ENCODE results near the gene MAP7. TPM values are rescaled to one million over a fixed set of nuclear protein-coding genes. Genes with fewer than 3 reads are reported as not detected.
"Not testable (repeated sequence)": the region's sequence is repeated elsewhere in the genome, so short reads cannot be mapped to it uniquely, and the experiment has no call there.

The MAP7 gene
- total RNA-seq, 1 donor from 2014 or later, result 12.6 TPM

- no peak for DNase-seq
Observed at GRCh38 chr6:136502786-136503185, 47.4 kb downstream of the MAP7 start.

DNA sequence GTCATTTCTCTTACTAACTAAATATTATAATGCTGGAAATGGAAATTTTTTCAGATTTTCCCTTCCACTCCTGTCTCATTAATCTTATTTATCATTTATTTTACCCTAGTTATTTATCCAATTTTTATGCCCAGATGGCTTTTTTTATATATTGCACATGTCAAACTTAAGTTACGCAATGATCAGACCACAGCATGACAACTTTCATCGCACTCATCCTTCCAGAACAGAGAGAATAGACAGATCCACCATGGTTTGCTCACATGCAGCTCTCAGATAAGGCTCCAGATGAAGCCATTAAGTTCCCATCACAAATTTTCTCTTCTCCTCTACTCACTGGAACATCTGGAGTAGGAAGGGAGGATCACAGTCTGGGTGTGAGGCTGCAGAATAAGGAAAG, 48.7 kb downstream of the MAP7 start:
- no peak for DNase-seq

GRCh38 chr6:136501096-136501495, 49.1 kb downstream of the MAP7 start:
- no peak for DNase-seq

DNA sequence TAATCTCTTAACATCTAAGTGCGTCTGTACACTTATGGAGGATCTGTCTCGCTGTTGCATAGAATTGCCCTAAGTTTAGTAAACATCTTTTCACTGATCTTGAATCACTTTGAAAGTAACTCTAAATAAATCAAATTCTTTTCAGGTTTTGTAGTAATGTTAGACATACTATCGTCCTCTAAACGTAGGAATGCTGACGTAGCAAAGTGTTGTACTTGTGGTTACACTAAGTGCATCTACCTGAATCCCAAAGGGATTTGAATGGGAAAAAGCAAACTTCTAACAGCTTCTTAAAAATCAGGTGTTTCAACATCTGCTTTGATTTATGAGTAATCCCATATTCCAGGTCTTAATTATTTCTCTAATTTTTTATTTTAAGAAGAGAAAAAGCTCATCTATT, 49.8 kb downstream of the MAP7 start:
- DNase-seq, result no peak

GRCh38 chr6:136499370-136499769, 50.9 kb downstream of the MAP7 start:
- no peak for DNase-seq

DNA sequence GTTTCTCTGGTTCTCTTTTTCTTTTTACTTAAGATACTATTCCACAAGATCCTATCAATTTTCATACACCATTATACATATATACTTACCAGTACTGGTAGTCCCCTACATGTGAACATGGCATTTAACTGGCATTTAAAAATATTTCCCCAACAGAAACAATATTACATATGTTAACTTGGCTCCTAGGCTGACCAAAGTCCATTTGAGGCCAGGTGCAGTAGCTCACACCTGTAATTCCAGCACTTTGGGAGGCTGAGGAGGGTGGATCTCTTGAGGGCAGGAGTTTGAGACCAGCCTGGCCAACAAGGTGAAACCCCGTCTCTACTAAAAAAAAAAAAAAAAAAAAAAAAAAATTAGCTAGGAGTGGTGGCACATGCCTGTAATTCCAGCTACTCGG, 53.8 kb downstream of the MAP7 start:
- DNase-seq, result not testable (repeated sequence)

- no peak for DNase-seq
Observed at GRCh38 chr6:136494710-136495109, 55.5 kb downstream of the MAP7 start.

GRCh38 chr6:136494059-136494458, 56.2 kb downstream of the MAP7 start:
- DNase-seq, result no peak

GRCh38 chr6:136492409-136492808, 57.8 kb downstream of the MAP7 start:
- DNase-seq, result no peak

DNA sequence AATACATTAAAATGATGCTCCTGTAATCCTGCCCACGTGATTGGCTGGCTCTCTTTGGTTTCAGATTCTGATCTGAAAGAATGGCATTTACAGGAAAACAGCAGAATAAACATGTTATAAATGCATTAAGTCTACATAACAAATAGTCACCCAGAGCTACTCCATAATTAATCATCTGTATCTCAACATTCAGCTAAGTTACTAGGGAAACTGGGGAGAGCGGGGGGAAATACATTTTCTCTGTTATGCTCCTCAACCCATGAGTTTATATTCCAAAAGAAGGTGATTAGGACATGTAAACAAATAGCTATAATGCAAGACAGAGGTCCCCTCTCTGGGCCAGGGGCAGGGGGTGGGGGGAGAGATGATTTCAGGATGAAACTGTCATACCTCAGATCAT, 58.5 kb downstream of the MAP7 start:
- no peak for DNase-seq

DNA sequence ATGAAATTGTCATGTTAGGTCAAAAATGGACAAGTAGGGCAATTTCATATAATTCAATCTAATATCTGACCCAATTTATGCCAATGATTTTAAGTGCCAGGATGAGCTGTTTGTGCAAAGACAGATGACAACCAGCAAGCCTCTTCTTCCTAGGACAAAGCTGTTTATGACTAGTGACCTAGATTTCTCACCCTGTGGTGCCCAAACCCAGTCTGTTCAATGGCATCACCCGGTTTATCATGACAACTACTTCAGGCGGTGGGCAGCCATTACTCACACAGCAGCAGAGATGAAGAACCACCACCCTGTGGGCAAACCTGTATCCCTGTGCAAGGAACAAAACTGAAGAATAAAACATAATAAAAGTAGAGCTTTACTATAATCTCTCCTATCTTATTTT, 59.0 kb downstream of the MAP7 start:
- no peak for DNase-seq

- DNase-seq, result not testable (repeated sequence)
Observed at GRCh38 chr6:136489689-136490033, 60.6 kb downstream of the MAP7 start.

DNA sequence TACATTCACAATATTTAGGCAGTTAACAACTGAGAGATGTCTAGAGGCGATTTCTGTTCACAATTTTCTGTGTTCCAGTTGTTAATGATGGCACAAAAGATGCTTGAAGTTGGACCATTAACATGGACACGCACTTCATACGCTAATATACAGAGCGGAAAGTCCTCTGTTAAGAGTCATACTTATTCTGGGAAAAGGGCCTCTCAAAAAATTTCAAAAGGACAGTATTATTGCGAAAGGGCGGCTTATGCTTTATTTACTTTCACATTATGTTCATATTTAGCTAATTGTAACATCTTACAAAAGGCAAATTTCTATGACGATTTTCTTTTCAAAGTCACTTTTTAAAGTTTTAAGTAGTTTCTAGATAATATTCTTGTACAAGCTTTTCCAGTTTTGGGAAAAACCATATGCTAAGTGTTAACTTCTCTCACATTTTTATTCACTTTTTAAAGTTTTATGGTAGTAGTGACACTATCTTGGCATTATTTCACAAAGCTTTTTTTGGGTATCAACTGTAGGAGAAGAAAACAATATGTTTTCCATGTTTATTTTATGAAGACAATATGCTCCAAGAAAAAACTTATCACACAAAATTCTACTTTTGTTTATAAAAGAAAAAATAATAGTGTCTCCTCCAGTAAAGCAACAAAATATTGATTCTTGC, 62.3 kb downstream of the MAP7 start:
- DNase-seq, result peak; percentile 70

DNA sequence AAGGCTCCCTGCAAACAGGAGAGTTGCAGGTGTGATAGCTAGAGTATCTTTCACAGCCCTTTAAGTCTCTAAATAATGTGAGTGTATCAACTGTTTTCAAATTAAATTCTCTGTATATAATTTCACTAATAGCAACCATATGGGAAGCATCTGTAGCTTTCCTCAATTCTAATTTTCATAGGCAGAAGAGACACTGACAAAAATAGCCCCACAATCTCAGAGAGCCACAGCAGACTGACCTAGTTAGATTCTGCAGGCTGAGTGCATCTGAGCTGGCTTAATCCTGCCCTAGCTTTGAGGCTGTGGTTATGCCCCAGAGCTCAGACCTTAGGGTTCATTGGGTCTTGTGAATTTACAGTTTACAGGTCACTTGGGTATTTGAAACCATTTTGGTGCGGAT, 63.9 kb downstream of the MAP7 start:
- DNase-seq, result peak; percentile 2

GRCh38 chr6:136483906-136484305, 66.3 kb downstream of the MAP7 start:
- DNase-seq, result no peak

DNA sequence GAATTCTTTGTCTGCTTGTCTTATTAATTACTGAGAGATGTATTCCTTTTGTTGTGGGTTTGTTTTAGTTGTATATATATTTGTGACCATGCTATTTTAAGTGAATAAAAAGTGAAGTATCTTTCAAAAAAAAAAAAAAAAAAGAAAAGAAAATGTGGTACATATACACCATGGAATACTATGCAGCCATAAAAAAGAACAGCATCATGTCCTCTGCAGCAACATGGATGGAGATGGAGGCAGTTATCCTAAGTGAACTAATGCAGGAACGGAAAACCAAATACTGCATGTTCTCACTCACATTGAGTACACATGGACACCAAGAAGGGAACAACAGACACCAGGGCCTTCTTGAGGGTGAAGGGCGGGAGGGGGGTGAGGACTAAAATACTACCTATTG, 67.2 kb downstream of the MAP7 start:
- not testable (repeated sequence) for DNase-seq

GRCh38 chr6:136477548-136477947, 72.7 kb downstream of the MAP7 start:
- no peak for DNase-seq

DNA sequence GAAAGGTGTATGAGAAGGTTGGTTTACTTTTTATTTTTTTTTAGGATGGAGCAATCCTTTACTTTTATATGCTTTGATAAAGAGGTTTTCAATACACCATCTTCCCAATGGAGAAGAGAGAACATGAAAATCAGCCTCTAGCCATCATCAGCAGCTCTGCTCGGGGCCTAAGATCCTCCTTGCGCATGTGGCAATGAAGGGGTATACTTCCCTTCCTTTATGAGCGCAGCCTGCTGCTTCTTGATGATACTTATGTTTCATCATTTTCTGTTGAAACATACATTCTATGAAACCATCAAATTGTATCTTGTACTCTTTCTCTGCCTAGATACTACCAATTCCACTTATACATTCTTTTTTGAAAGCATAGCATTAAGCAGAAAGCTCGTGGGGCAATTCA, 74.5 kb downstream of the MAP7 start:
- DNase-seq, result no peak

DNA sequence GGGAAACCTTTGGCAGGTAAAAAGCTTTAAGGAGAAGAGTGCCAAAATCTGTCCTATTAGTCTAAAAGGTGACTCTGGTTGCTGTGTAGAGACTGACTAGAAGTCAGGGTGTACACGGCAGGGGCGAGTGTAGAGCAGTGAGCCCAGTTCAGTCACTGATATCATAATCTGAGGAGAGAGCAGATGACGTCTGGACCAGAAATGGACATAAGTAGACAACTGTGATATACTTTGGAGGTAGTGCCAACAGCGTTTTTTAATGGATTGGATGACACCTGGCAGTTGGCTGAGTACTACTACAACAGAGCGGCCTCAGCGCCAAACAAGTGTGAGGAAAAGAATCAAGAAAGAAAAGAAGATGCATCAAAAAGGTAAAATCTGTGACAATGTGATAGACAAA, 76.0 kb downstream of the MAP7 start:
- no peak for DNase-seq

- no peak for DNase-seq
Observed at GRCh38 chr6:136471922-136472321, 78.3 kb downstream of the MAP7 start.

DNA sequence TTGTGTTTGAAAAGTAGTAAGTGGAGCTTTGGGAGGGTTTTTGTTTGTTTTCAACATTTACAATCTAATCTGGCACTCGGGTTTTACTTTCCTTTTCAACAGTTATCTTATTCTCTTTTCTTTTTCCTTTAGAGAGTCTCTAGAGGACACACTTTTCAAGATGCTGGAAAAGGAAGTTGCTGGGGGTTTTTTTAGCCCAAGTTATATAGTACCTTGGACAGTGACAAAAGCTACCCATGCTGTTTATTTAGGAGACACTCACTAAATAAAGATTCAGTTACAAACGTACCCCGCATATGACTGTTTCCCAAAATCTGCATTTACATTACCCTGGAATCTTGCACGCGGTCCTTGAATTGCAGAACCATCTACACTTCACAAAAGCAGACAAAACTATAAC, 78.8 kb downstream of the MAP7 start:
- DNase-seq, result no peak

DNA sequence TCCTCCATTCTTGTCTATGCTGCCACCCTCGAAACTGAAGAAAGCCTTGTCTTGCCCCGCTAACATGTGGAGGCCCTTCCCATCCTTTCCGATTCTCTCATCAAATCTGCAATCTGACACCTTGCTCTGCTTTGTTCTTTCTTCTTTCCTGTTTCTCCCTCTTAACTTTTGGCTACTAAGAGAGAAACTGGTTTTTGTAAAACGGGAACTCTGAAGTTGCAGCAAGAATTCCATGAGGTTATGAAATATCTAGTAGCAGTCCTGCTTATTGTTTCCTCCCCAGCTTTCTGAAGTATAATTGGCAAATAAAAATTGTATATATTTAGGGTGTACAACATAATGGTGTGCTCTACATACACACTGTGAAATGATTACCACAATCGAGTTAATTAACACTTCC, 80.2 kb downstream of the MAP7 start:
- no peak for DNase-seq

DNA sequence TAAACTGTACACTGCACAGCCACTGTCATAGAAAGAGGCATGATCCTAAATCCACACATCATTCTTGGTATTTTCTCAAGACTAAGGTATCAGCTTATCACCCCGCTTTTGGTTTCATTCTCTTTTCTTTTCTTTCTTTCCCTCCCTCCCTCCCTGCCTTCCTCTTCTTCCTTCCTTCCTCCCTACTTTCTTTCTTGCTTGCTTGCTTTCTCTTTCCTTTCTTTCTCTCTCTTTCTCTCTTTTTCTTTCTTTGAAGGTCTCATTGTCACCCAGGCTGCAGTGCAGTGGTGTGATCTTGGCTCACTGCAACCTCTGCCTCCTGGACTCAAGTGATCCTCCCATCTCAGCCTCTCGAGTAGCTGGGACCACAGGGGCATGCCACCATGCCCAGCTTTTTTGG, 81.1 kb downstream of the MAP7 start:
- no peak for DNase-seq

GRCh38 chr6:136468711-136469110, 81.5 kb downstream of the MAP7 start:
- no peak for DNase-seq

- DNase-seq, result no peak
Observed at GRCh38 chr6:136467186-136467585, 83.0 kb downstream of the MAP7 start.

Data from skin of body (tissue), 2 donors.